T-helper 2 cell treated with Interferon-gamma antibody and Interleukin-4, amounts not matched to agents 100 ng/mL and 5 ng/mL, for 36 hours (primary cell): ENCODE results near the gene SLC35F3. TPM values are rescaled to one million over a fixed set of nuclear protein-coding genes. Genes with fewer than 3 reads are reported as not detected.

ENCODE experiments used
- intact Hi-C: fragments of 100-400 bp; cut with micrococcal nuclease; formaldehyde crosslinking; loops from one replicate; pipeline ENCODE4 v1.15.1; 2023
- total RNA-seq: library from RNA; stranded (reverse); gene quantifications from 2 replicates; pipeline ENCODE4 v1.2.3, GENCODE V29; 2022

Gene SLC35F3
- total RNA-seq, 1 donor from 2014 or later, result 3.4 TPM

GRCh38 chr1:234355782-234356510, 451.5 kb downstream of the SLC35F3 start:
- intact Hi-C loops, result no loop called here

- intact Hi-C loops, result loop anchor here (1.0 kb wide), 1 partner anchor 17 kb away; the partner anchor contains the start of gene COA6
Measured at GRCh38 chr1:234356615-234357269, 452.3 kb downstream of the SLC35F3 start.

- intact Hi-C loops, result loop anchor here (1.0 kb wide), 1 partner anchor 15 kb away; the partner anchor contains the start of gene COA6
Measured at GRCh38 chr1:234357831-234358230, 453.4 kb downstream of the SLC35F3 start.

GRCh38 chr1:234361102-234361603, 456.7 kb downstream of the SLC35F3 start:
- intact Hi-C loops, result no loop called here

GRCh38 chr1:234362558-234362957, 458.1 kb downstream of the SLC35F3 start:
- intact Hi-C loops, result no loop called here

GRCh38 chr1:234368320-234369032, 464.0 kb downstream of the SLC35F3 start:
- intact Hi-C loops, result no loop called here

- intact Hi-C loops, result no loop called here
Measured at GRCh38 chr1:234369033-234369430, 464.6 kb downstream of the SLC35F3 start.

- intact Hi-C loops, result loop anchor here (5.0 to 10.0 kb wide), 4 partner anchors 235 to 1495 kb away; partner anchors contain the start of genes B3GALNT2, LYST and TOMM20
Measured at GRCh38 chr1:234369784-234370183, 465.3 kb downstream of the SLC35F3 start.

GRCh38 chr1:234371414-234371813, 466.9 kb downstream of the SLC35F3 start:
- intact Hi-C loops, result loop anchor here (5.0 to 10.0 kb wide), 4 partner anchors 233 to 1493 kb away; partner anchors contain the start of genes B3GALNT2, LYST and TOMM20

- intact Hi-C loops, result loop anchor here (5.0 to 10.0 kb wide), 4 partner anchors 233 to 1493 kb away; partner anchors contain the start of genes B3GALNT2, LYST and TOMM20
Measured at GRCh38 chr1:234372011-234372757, 467.7 kb downstream of the SLC35F3 start.

GRCh38 chr1:234373064-234373958, 468.8 kb downstream of the SLC35F3 start, which contains the start of gene COA6:
Gene COA6, plus strand, starts transcription at chr1:234373456. Its CDS starts 11 bp downstream, at chr1:234373467.
- intact Hi-C loops, result loop anchor here (1.0 to 10.0 kb wide), 10 partner anchors 16 to 1491 kb away; partner anchors contain the start of genes ARID4B, B3GALNT2, GGPS1 and LYST

GRCh38 chr1:234373959-234374254, 469.4 kb downstream of the SLC35F3 start:
- intact Hi-C loops, result loop anchor here (1.0 to 10.0 kb wide), 10 partner anchors 17 to 1491 kb away; partner anchors contain the start of genes ARID4B, B3GALNT2, GGPS1 and LYST
